ENCODE results near the gene OR7G1. TPM values are rescaled to one million over a fixed set of nuclear protein-coding genes. Genes with fewer than 3 reads are reported as not detected.

OR7G1 gene
- total RNA-seq, 1 experiment from 2014 or later = not detected

DNA sequence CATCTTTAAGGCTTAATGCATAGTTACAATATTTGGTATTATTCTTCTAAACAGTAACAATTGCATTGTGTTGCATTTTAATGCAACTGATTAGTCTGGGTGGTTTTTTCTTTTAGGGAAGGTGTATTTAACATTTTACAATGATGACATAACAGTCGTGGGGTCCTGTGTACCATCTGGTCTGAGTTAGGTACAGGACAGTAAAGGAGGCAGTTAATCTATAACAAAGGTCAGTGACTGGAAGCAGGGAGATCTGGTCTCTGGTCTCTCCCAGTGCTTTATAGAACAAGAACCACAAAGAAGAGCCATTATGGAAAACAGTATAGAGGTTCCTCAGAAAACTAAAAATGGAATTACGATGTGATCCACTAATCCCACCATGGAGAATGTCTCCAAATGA is 5.6 kb downstream of the OR7G1 start:
- Histone ChIP-seq H3K27me3 (ENCODE audit: insufficient read depth, low read length) (no peaks in the 10 kb centered on the region), H3K79me1 (ENCODE audit: insufficient read depth, low read depth, low read length, poor library complexity, severe bottlenecking) (no peaks in the 10 kb centered on the region)
- no CpG with 5 or more reads among the region's 2 CpGs for WGBS (ENCODE audit: extremely low coverage, insufficient read length, low lambda C conversion rate)

More for the DNA sequence above, 5.6 kb downstream of the OR7G1 start:
- DNase-seq = no peak
- H2BK20ac ChIP-seq (ENCODE audit: low read depth, low read length, poor library complexity, severe bottlenecking) = no peak overlapping the region
- no peak overlapping the region for H2BK120ac ChIP-seq (ENCODE audit: low read depth, low read length, poor library complexity, severe bottlenecking)
- H3K23me2 ChIP-seq (ENCODE audit: insufficient read length, low read depth, low read length, poor library complexity, severe bottlenecking) = no peaks in the 10 kb centered on the region
- no peaks in the 10 kb centered on the region for H3K9me3 ChIP-seq (ENCODE audit: control insufficient read depth, low read depth, low read length)
- no peak overlapping the region for H3K9ac ChIP-seq (ENCODE audit: extremely low read depth, insufficient read length, low read length)
- no peak overlapping the region for H3K27ac ChIP-seq (ENCODE audit: insufficient read length, low read depth, low read length)
- H2AK5ac ChIP-seq (ENCODE audit: insufficient read length, low read length) = no peak overlapping the region
- H3K23ac ChIP-seq (ENCODE audit: insufficient read length, low read depth, low read length) = no peak overlapping the region
- Mint-ChIP-seq H3K36me3 (ENCODE audit: insufficient read depth in 1 of 3, low read depth in 3 of 3) (peaks cover 2 to 32% (median 10%) of the 10 kb centered on the region in 3 experiments; a peak in 6 of 7 replicates), H3K9me3 (peaks cover 69 to 89% of the 10 kb centered on the region in 2 experiments), H3K27me3 (ENCODE audit: low read depth) (peaks cover 8% of the 10 kb centered on the region), H3K4me1 (no peaks in the 10 kb centered on the region), H3K27ac (no peak overlapping the region), H3K4me3 (no peak overlapping the region)
- H3T11ph ChIP-seq (ENCODE audit: low read length) = no peak overlapping the region
- no peaks in the 10 kb centered on the region for H3K4me1 ChIP-seq (ENCODE audit: insufficient read depth, low read length)
- TF ChIP-seq CTCF (conservative IDR thresholded peaks at IDR 0.05) = no peak
- no peak overlapping the region for H3K4me2 ChIP-seq (ENCODE audit: insufficient read depth, insufficient read length, low read length)
- no peak overlapping the region for H4K5ac ChIP-seq (ENCODE audit: insufficient read length, low read depth, low read length)
- H3K79me2 ChIP-seq (ENCODE audit: insufficient read depth, low read length) = no peaks in the 10 kb centered on the region
- H4K20me1 ChIP-seq (ENCODE audit: control insufficient read depth, insufficient read depth, insufficient read length) = no peaks in the 10 kb centered on the region
- no peak overlapping the region for H2BK12ac ChIP-seq (ENCODE audit: insufficient read length, low read depth, low read length)
- no peak overlapping the region for H3K56ac ChIP-seq (ENCODE audit: insufficient read length, low read depth, low read length)
- no peak overlapping the region for H2BK5ac ChIP-seq (ENCODE audit: insufficient read length, low read length)
- H3K18ac ChIP-seq (ENCODE audit: insufficient read length, low read depth, low read length) = no peak overlapping the region
- H3K4ac ChIP-seq (ENCODE audit: low read depth, low read length) = no peak overlapping the region
- no peak overlapping the region for H4K91ac ChIP-seq (ENCODE audit: insufficient read length, low read depth, low read length)
- no peak overlapping the region for H4K8ac ChIP-seq (replicated peaks; ENCODE audit: insufficient read length, low read depth, low read length)
- no peak overlapping the region for H2AFZ ChIP-seq (ENCODE audit: low read length)
- H3K14ac ChIP-seq (ENCODE audit: insufficient read depth, low read length) = no peak overlapping the region
- H2BK15ac ChIP-seq (ENCODE audit: low read depth, low read length) = no peak overlapping the region
